IMR-90 (cell line): Measurements from ENCODE around the gene NOX3. TPM values are rescaled to one million over a fixed set of nuclear protein-coding genes. Genes with fewer than 3 reads are reported as not detected.

Source experiments
- ATAC-seq: fragments of 200-7000 bp; cut with Tn5 transposase; 2 replicates; pipeline ENCODE4 v1.9.1; 2020; ENCODE audit warnings: low read depth, mild to moderate bottlenecking, moderate library complexity
- BruUV-seq: library from RNA; stranded (reverse); fragments of 400-500 nt; replicated peaks from 2 replicates; lab custom pipeline; 2021; lab: Mats Ljungman, UMichigan
- CTCF ChIA-PET: fragments of 300-600 bp; formaldehyde crosslinking; extraction: SDS; loops from one replicate; lab custom pipeline; 2021; ENCODE audit warnings: antibody characterized with exemption; lab: Yijun Ruan, JAX
- POLR2A ChIA-PET: fragments of 300-600 bp; sonication (Branson Sonifier 250); formaldehyde crosslinking; loops from one replicate; lab custom pipeline; 2022; ENCODE audit warnings: antibody characterized with exemption; ENCODE audit not compliant: unreplicated experiment; lab: Charles Lee
- DNase-seq: peaks from one replicate; pipeline ENCODE4 v3.0.0; 2013
- H2AFZ ChIP-seq: replicated peaks from 2 replicates; pipeline ENCODE3; 2013; ENCODE audit warnings: low read length, mild to moderate bottlenecking; ENCODE audit not compliant: poor library complexity
- H2AK5ac ChIP-seq: 2 replicates; pipeline ENCODE4 v1.6.1; 2013; ENCODE audit warnings: low read depth, low read length, inconsistent platforms
- H2AK9ac ChIP-seq: replicated peaks from 2 replicates; pipeline ENCODE3; 2013; ENCODE audit warnings: mild to moderate bottlenecking, low read depth, low read length, moderate library complexity; ENCODE audit not compliant: poor library complexity
- H2BK120ac ChIP-seq: 2 replicates; pipeline ENCODE4 v1.6.1; 2013; ENCODE audit warnings: low read depth, low read length, inconsistent platforms
- H2BK15ac ChIP-seq: 3 replicates; pipeline ENCODE4 v1.6.1; 2013; ENCODE audit warnings: low read depth, low read length, inconsistent platforms
- H2BK20ac ChIP-seq: 2 replicates; pipeline ENCODE4 v1.6.1; 2013; ENCODE audit warnings: low read depth, mild to moderate bottlenecking, inconsistent platforms, low read length, moderate library complexity
- H2BK5ac ChIP-seq: 2 replicates; pipeline ENCODE4 v1.6.1; 2013; ENCODE audit warnings: mild to moderate bottlenecking, low read depth, low read length, inconsistent platforms; ENCODE audit not compliant: poor library complexity, severe bottlenecking
- H3K14ac ChIP-seq: replicated peaks from 2 replicates; pipeline ENCODE4 v1.6.1; 2013; ENCODE audit warnings: low read depth, low read length, inconsistent platforms
- H3K18ac ChIP-seq: 2 replicates; pipeline ENCODE4 v1.6.1; 2013; ENCODE audit warnings: low read depth, low read length, control low read depth
- H3K23ac ChIP-seq: 2 replicates; pipeline ENCODE4 v1.6.1; 2013; ENCODE audit warnings: low read depth, low read length, inconsistent platforms
- H3K27ac ChIP-seq: 2 replicates; pipeline ENCODE4 v1.5.1; 2013; ENCODE audit warnings: mild to moderate bottlenecking, control low read depth, low read length; ENCODE audit not compliant: insufficient read depth
- H3K27me3 ChIP-seq: 2 replicates; pipeline ENCODE4 v1.6.1; 2013; ENCODE audit warnings: low read length; ENCODE audit not compliant: control insufficient read depth, insufficient read depth
- H3K36me3 ChIP-seq: 2 replicates; pipeline ENCODE4 v1.6.1; 2013; ENCODE audit warnings: low read length, mixed read lengths; ENCODE audit not compliant: control insufficient read depth, insufficient read depth
- H3K4ac ChIP-seq: 2 replicates; pipeline ENCODE4 v1.6.1; 2013; ENCODE audit warnings: low read depth, low read length, inconsistent platforms
- H3K4me1 ChIP-seq: 2 replicates; pipeline ENCODE4 v1.6.1; 2013; ENCODE audit warnings: low read length, mixed read lengths; ENCODE audit not compliant: control insufficient read depth, insufficient read depth
- H3K4me2 ChIP-seq: 2 replicates; pipeline ENCODE4 v1.6.1; 2013; ENCODE audit warnings: low read depth, mild to moderate bottlenecking, control low read depth, low read length, moderate library complexity
- H3K4me3 ChIP-seq: 2 replicates; pipeline ENCODE4 v1.5.1; 2013; ENCODE audit warnings: low read depth, mild to moderate bottlenecking, control low read depth, low read length, moderate library complexity; ENCODE audit not compliant: insufficient read depth
- H3K56ac ChIP-seq: 2 replicates; pipeline ENCODE4 v1.6.1; 2013; ENCODE audit warnings: low read length, inconsistent platforms; ENCODE audit not compliant: insufficient read depth; ENCODE audit errors: extremely low read depth
- H3K79me1 ChIP-seq, 2 experiments: 2 replicates each; pipeline ENCODE4 v1.6.1; 2013; ENCODE audit warnings: low read length in 2 of 2, inconsistent platforms in 1 of 2, low read depth in 1 of 2
- H3K9ac ChIP-seq: 2 replicates; pipeline ENCODE4 v1.6.1; 2013; ENCODE audit warnings: low read depth, low read length, control low read depth
- H3K9me1 ChIP-seq: 2 replicates; pipeline ENCODE4 v1.6.1; 2013; ENCODE audit warnings: low read length, inconsistent platforms; ENCODE audit not compliant: insufficient read depth
- H3K9me3 ChIP-seq: 2 replicates; pipeline ENCODE4 v1.6.1; 2013; ENCODE audit warnings: low read length; ENCODE audit not compliant: control insufficient read depth, insufficient read depth
- H4K20me1 ChIP-seq: 2 replicates; pipeline ENCODE4 v1.6.1; 2013; ENCODE audit warnings: low read length, inconsistent platforms; ENCODE audit not compliant: insufficient read depth
- H4K5ac ChIP-seq: 2 replicates; pipeline ENCODE4 v1.6.1; 2013; ENCODE audit warnings: mild to moderate bottlenecking, low read depth, low read length, control low read depth
- H4K8ac ChIP-seq, 2 experiments: 2 replicates each; pipeline ENCODE4 v1.6.1; 2013; ENCODE audit warnings: low read depth in 2 of 2, low read length in 2 of 2, control low read depth in 1 of 2, inconsistent platforms in 1 of 2
- H4K91ac ChIP-seq: 2 replicates; pipeline ENCODE4 v1.6.1; 2013; ENCODE audit warnings: low read depth, low read length, inconsistent platforms; ENCODE audit not compliant: insufficient read depth
- BHLHE40 ChIP-seq: fragments of 150-350 bp; IDR thresholded peaks from 2 replicates; pipeline ENCODE4 v1.6.1; 2016; ENCODE audit warnings: mild to moderate bottlenecking, low read depth, low read length
- CEBPB ChIP-seq: IDR thresholded peaks from 2 replicates; pipeline ENCODE4 v1.6.1; 2012; ENCODE audit warnings: low read depth, low read length, improper control_type of control experiment
- CHD1 ChIP-seq: IDR thresholded peaks from 2 replicates; pipeline ENCODE4 v1.6.1; 2012; ENCODE audit warnings: low read depth, low read length, improper control_type of control experiment
- CTCF ChIP-seq: conservative IDR thresholded peaks from 2 replicates; pipeline ENCODE4 v1.5.1; 2012; ENCODE audit warnings: mild to moderate bottlenecking, low read depth, low read length, improper control_type of control experiment
- ELK1 ChIP-seq: fragments of 150-350 bp; IDR thresholded peaks from 2 replicates; pipeline ENCODE4 v1.6.1; 2016; ENCODE audit warnings: low read depth, mild to moderate bottlenecking, low read length, moderate library complexity, borderline replicate concordance
- FOS ChIP-seq: fragments of 150-350 bp; IDR thresholded peaks from 2 replicates; pipeline ENCODE4 v1.6.1; 2016; ENCODE audit warnings: low read depth, low read length
- MAFK ChIP-seq: IDR thresholded peaks from 2 replicates; pipeline ENCODE4 v1.6.1; 2012; ENCODE audit warnings: low read depth, low read length, improper control_type of control experiment
- MAZ ChIP-seq: IDR thresholded peaks from 2 replicates; pipeline ENCODE4 v1.6.1; 2012; ENCODE audit warnings: low read depth, mild to moderate bottlenecking, low read length, improper control_type of control experiment, moderate library complexity, borderline replicate concordance
- NFE2L2 ChIP-seq: fragments of 150-350 bp; IDR thresholded peaks from 2 replicates; pipeline ENCODE4 v1.6.1; 2016; ENCODE audit warnings: low read depth, mild to moderate bottlenecking, low read length
- POLR2A ChIP-seq: IDR thresholded peaks from 2 replicates; pipeline ENCODE4 v1.6.1; 2012; ENCODE audit warnings: mild to moderate bottlenecking, low read depth, low read length
- RAD21 ChIP-seq: IDR thresholded peaks from 2 replicates; pipeline ENCODE4 v1.6.1; 2012; ENCODE audit warnings: low read length, improper control_type of control experiment
- RCOR1 ChIP-seq: IDR thresholded peaks from 2 replicates; pipeline ENCODE4 v1.6.1; 2012; ENCODE audit warnings: mild to moderate bottlenecking, low read length, improper control_type of control experiment; ENCODE audit not compliant: insufficient replicate concordance
- USF2 ChIP-seq: fragments of 150-350 bp; IDR thresholded peaks from 2 replicates; pipeline ENCODE4 v1.6.1; 2017; ENCODE audit warnings: mild to moderate bottlenecking, antibody characterized with exemption, low read length, low read depth
- WGBS, 2 experiments: methylation state at CpG; one replicate each; pipeline versions ENCODE4 v1.1.5 to v1.1.7; 2013; ENCODE audit warnings: missing lambda C conversion rate in 2 of 2; ENCODE audit not compliant: insufficient read length in 1 of 2; ENCODE audit errors: extremely low coverage in 2 of 2; 5-methylcytosine and 5-hydroxymethylcytosine counted together
- dilution Hi-C: fragments of 300-500 bp; cut with HindIII; formaldehyde crosslinking; loops from one replicate; pipeline ENCODE4 v1.14.3; 2018; ENCODE audit warnings: low sequenced_read_pairs; ENCODE audit not compliant: unreplicated experiment
- in situ Hi-C: fragments of 300-500 bp; cut with MboI; formaldehyde crosslinking; loops from 3 replicates; pipeline ENCODE4 v1.14.3; 2019; ENCODE audit warnings: low sequenced_read_pairs, inconsistent platforms, mixed read lengths
- intact Hi-C: fragments of 100-400 bp; cut with micrococcal nuclease; formaldehyde crosslinking; loops from 2 replicates; pipeline ENCODE4 v1.10.0; 2022
- polyA plus RNA-seq, 3 experiments: library from polyadenylated mRNA; depleted of rRNA; stranded (reverse); fragments of >200 nt; gene quantifications; 2 replicates each; pipeline ENCODE4 v1.2.3, GENCODE V29; 2012; ENCODE audit warnings: low replicate concordance in 1 of 3
- total RNA-seq: library from RNA; depleted of rRNA; stranded (reverse); fragments of >200 nt; gene quantifications from 2 replicates; pipeline ENCODE4 v1.2.3, GENCODE V29; 2012

NOX3 gene
- total and polyA plus RNA-seq, 2 of the 4 experiments (the other 2 are of a cell fraction): not detected

GRCh38 chr6:155424181-155424580, 31.5 kb downstream of the NOX3 start:
- Histone ChIP-seq H3K79me1 (no peaks in the 10 kb centered on the region), H3K4ac (no peak overlapping the region), H3K56ac (no peak overlapping the region), H3K18ac (no peak overlapping the region), H4K91ac (no peak overlapping the region), H2BK20ac (no peak overlapping the region), H2BK5ac (no peak overlapping the region), H4K8ac (no peak overlapping the region), H3K27me3 (no peaks in the 10 kb centered on the region), H3K9me1 (peaks cover 2% of the 10 kb centered on the region), H3K4me3 (no peak overlapping the region), H4K20me1 (no peaks in the 10 kb centered on the region), H3K36me3 (no peaks in the 10 kb centered on the region), H3K9me3 (no peaks in the 10 kb centered on the region), H3K9ac (no peak overlapping the region), H2BK15ac (no peak overlapping the region), H3K4me2 (no peak overlapping the region), H3K14ac (no peak overlapping the region), H2BK120ac (no peak overlapping the region), H3K4me1 (no peaks in the 10 kb centered on the region), H2AK9ac (no peak overlapping the region), H3K23ac (no peak overlapping the region), H3K27ac (no peak overlapping the region), H2AK5ac (no peak overlapping the region), H4K5ac (no peak overlapping the region), H2AFZ (no peak overlapping the region)
- DNase-seq: no peak
- ATAC-seq: no peak
- intact Hi-C loops: no loop called here
- CTCF ChIA-PET: no interaction called here
- WGBS, 2 experiments: no CpG with 5 or more reads among the region's 2 CpGs
- TF ChIP-seq RCOR1: no peak
- TF ChIP-seq CHD1: no peak
- no peak for TF ChIP-seq ELK1
- TF ChIP-seq MAZ: no peak
- TF ChIP-seq USF2: no peak
- no peak for TF ChIP-seq CTCF
- no peak for TF ChIP-seq CEBPB
- no peak for TF ChIP-seq BHLHE40
- TF ChIP-seq NFE2L2: no peak
- TF ChIP-seq POLR2A: no peak
- no peak for TF ChIP-seq RAD21
- no peak for TF ChIP-seq MAFK
- no peak for TF ChIP-seq FOS
- BruUV-seq: no TSS peak
- in situ Hi-C loops: no loop called here
- dilution Hi-C loops: no loop called here
- POLR2A ChIA-PET: no interaction called here
